Activated naive CD8-positive, alpha-beta T cell (primary cell): ENCODE results near the gene ZNF768.
"Not testable (repeated sequence)": the region's sequence is repeated elsewhere in the genome, so short reads cannot be mapped to it uniquely, and the experiment has no call there.

Source experiments
- H3K27ac Mint-ChIP-seq: one replicate; pipeline ENCODE4 v1.8.0; 2021; ENCODE audit warnings: mixed read lengths
- H3K27me3 Mint-ChIP-seq: one replicate; pipeline ENCODE4 v1.8.0; 2021; ENCODE audit warnings: mixed read lengths
- H3K36me3 Mint-ChIP-seq: one replicate; pipeline ENCODE4 v1.8.0; 2021; ENCODE audit warnings: mixed read lengths
- H3K4me1 Mint-ChIP-seq: one replicate; pipeline ENCODE4 v1.8.0; 2021; ENCODE audit warnings: low read depth, mixed read lengths
- H3K4me3 Mint-ChIP-seq: one replicate; pipeline ENCODE4 v1.8.0; 2021; ENCODE audit warnings: mild to moderate bottlenecking, mixed read lengths
- H3K9me3 Mint-ChIP-seq: one replicate; pipeline ENCODE4 v1.8.0; 2021; ENCODE audit warnings: low read depth, mixed read lengths

Gene ZNF768

GRCh38 chr16:30530163-30531037 lies 4.0 kb upstream of the ZNF768 start:
- Mint-ChIP-seq H3K36me3 (no peaks in the 10 kb centered on the region), H3K9me3 (no peaks in the 10 kb centered on the region), H3K4me1 (peaks cover 29% of the 10 kb centered on the region), H3K4me3 (no peak overlapping the region), H3K27me3 (no peaks in the 10 kb centered on the region), H3K27ac (peak overlapping the region; percentile 28)

GRCh38 chr16:30528799-30529457 lies 2.6 kb upstream of the ZNF768 start:
- no peaks in the 10 kb centered on the region for H3K9me3 Mint-ChIP-seq
- H3K36me3 Mint-ChIP-seq, result no peaks in the 10 kb centered on the region
- H3K4me1 Mint-ChIP-seq, result peaks cover 25% of the 10 kb centered on the region
- H3K4me3 Mint-ChIP-seq, result no peak overlapping the region
- H3K27ac Mint-ChIP-seq, result peak overlapping the region; percentile 81
- no peaks in the 10 kb centered on the region for H3K27me3 Mint-ChIP-seq

- peaks cover 20% of the 10 kb centered on the region for H3K4me1 Mint-ChIP-seq
- H3K4me3 Mint-ChIP-seq, result peak overlapping the region; percentile 84
- H3K36me3 Mint-ChIP-seq, result no peaks in the 10 kb centered on the region
- H3K9me3 Mint-ChIP-seq, result no peaks in the 10 kb centered on the region
- H3K27ac Mint-ChIP-seq, result peak overlapping the region; percentile 69
- H3K27me3 Mint-ChIP-seq, result no peaks in the 10 kb centered on the region
Observed at GRCh38 chr16:30527635-30528178, 1.3 kb upstream of the ZNF768 start.

GRCh38 chr16:30526823-30527634 lies 663 bp upstream of the ZNF768 start:
- peaks cover 23% of the 10 kb centered on the region for H3K4me1 Mint-ChIP-seq
- peak overlapping the region; percentile 69 for H3K27ac Mint-ChIP-seq

GRCh38 chr16:30525844-30526136 lies 576 bp downstream of the ZNF768 start:
- Mint-ChIP-seq H3K27ac (no peak overlapping the region), H3K4me3 (peak overlapping the region; percentile 87), H3K9me3 (no peaks in the 10 kb centered on the region), H3K36me3 (peaks cover 5% of the 10 kb centered on the region), H3K27me3 (no peaks in the 10 kb centered on the region), H3K4me1 (peaks cover 23% of the 10 kb centered on the region)

More at GRCh38 chr16:30526823-30527634, 663 bp upstream of the ZNF768 start:
- peak overlapping the region; percentile 84 for H3K4me3 Mint-ChIP-seq
- H3K27me3 Mint-ChIP-seq, result no peaks in the 10 kb centered on the region
- H3K9me3 Mint-ChIP-seq, result no peaks in the 10 kb centered on the region
- H3K36me3 Mint-ChIP-seq, result peaks cover 4% of the 10 kb centered on the region

GRCh38 chr16:30524575-30525568 lies 1.5 kb downstream of the ZNF768 start:
- Mint-ChIP-seq H3K36me3 (peaks cover 6% of the 10 kb centered on the region), H3K9me3 (no peaks in the 10 kb centered on the region), H3K4me3 (peak overlapping the region; percentile 35), H3K27me3 (no peaks in the 10 kb centered on the region), H3K4me1 (peaks cover 18% of the 10 kb centered on the region), H3K27ac (no peak overlapping the region)

- no peaks in the 10 kb centered on the region for H3K27me3 Mint-ChIP-seq
- peak overlapping the region; percentile 34 for H3K27ac Mint-ChIP-seq
- peaks cover 6% of the 10 kb centered on the region for H3K36me3 Mint-ChIP-seq
- peaks cover 22% of the 10 kb centered on the region for H3K4me1 Mint-ChIP-seq
- H3K9me3 Mint-ChIP-seq, result no peaks in the 10 kb centered on the region
- no peak overlapping the region for H3K4me3 Mint-ChIP-seq
Observed at GRCh38 chr16:30523768-30524574, 2.4 kb downstream of the ZNF768 start.

GRCh38 chr16:30522702-30523463 lies 3.5 kb downstream of the ZNF768 start:
- H3K36me3 Mint-ChIP-seq, H3K27me3 Mint-ChIP-seq, H3K4me3 Mint-ChIP-seq, H3K9me3 Mint-ChIP-seq: not testable (repeated sequence)
- Mint-ChIP-seq H3K4me1 (peaks cover 23% of the 10 kb centered on the region), H3K27ac (peak overlapping the region; percentile 46)

- Mint-ChIP-seq H3K36me3 (peaks cover 6% of the 10 kb centered on the region), H3K27me3 (no peaks in the 10 kb centered on the region)
Observed at GRCh38 chr16:30521873-30522641, 4.3 kb downstream of the ZNF768 start.

GRCh38 chr16:30521476-30521872 lies 4.9 kb downstream of the ZNF768 start:
- Mint-ChIP-seq H3K9me3 (no peaks in the 10 kb centered on the region), H3K27ac (no peak overlapping the region), H3K27me3 (no peaks in the 10 kb centered on the region), H3K4me3 (no peak overlapping the region), H3K36me3 (peaks cover 8% of the 10 kb centered on the region), H3K4me1 (peaks cover 20% of the 10 kb centered on the region)

More at GRCh38 chr16:30521873-30522641, 4.3 kb downstream of the ZNF768 start:
- H3K27ac Mint-ChIP-seq, result peak overlapping the region; percentile 70
- no peak overlapping the region for H3K4me3 Mint-ChIP-seq
- H3K4me1 Mint-ChIP-seq, result peaks cover 19% of the 10 kb centered on the region
- no peaks in the 10 kb centered on the region for H3K9me3 Mint-ChIP-seq

GRCh38 chr16:30519120-30520049 lies 7.0 kb downstream of the ZNF768 start:
- Mint-ChIP-seq H3K4me1 (peaks cover 22% of the 10 kb centered on the region), H3K27ac (peak overlapping the region; percentile 79), H3K36me3 (peaks cover 13% of the 10 kb centered on the region), H3K27me3 (no peaks in the 10 kb centered on the region), H3K4me3 (no peak overlapping the region), H3K9me3 (no peaks in the 10 kb centered on the region)
